Parathyroid adenoma (tissue), 2 donors: ENCODE results near the gene ABHD11.

Source experiments
- H2AFZ ChIP-seq: fragments of 300-600 bp; sonication (generic); one replicate; pipeline ENCODE4 v1.7.0; 2017; ENCODE audit warnings: antibody characterized with exemption, mild to moderate bottlenecking
- H3K27ac ChIP-seq: fragments of 300-600 bp; sonication (generic); one replicate; pipeline ENCODE4 v1.7.0; 2017
- H3K27me3 ChIP-seq: fragments of 300-600 bp; sonication (generic); one replicate; pipeline ENCODE4 v1.7.0; 2017; ENCODE audit warnings: low read length; ENCODE audit not compliant: control insufficient read depth, insufficient read depth
- H3K36me3 ChIP-seq: fragments of 300-600 bp; sonication (generic); one replicate; pipeline ENCODE4 v1.7.0; 2017; ENCODE audit warnings: low read length; ENCODE audit not compliant: control insufficient read depth, insufficient read depth
- H3K4me1 ChIP-seq: fragments of 300-600 bp; sonication (generic); one replicate; pipeline ENCODE4 v1.7.0; 2017; ENCODE audit warnings: control low read depth
- H3K4me2 ChIP-seq: fragments of 300-600 bp; sonication (generic); one replicate; pipeline ENCODE4 v1.7.0; 2017; ENCODE audit warnings: low read length
- H3K4me3 ChIP-seq: fragments of 300-600 bp; sonication (generic); one replicate; pipeline ENCODE4 v1.7.0; 2017; ENCODE audit warnings: low read depth, low read length
- H3K79me2 ChIP-seq: fragments of 300-600 bp; sonication (generic); one replicate; pipeline ENCODE4 v1.7.0; 2017; ENCODE audit warnings: control low read depth
- H3K9ac ChIP-seq: fragments of 300-600 bp; sonication (generic); one replicate; pipeline ENCODE4 v1.7.0; 2017; ENCODE audit warnings: mild to moderate bottlenecking
- H3K9me3 ChIP-seq: fragments of 300-600 bp; sonication (generic); one replicate; pipeline ENCODE4 v1.7.0; 2017; ENCODE audit warnings: low read length; ENCODE audit not compliant: control insufficient read depth
- CTCF ChIP-seq: fragments of 300-600 bp; sonication (generic); IDR thresholded peaks from one replicate; pipeline ENCODE4 v1.7.0; 2017; ENCODE audit warnings: antibody characterized with exemption, mild to moderate bottlenecking
- donor health status: primary hyperparathyroidism.

The ABHD11 gene

GRCh38 chr7:73774923-73775322 is 36.3 kb upstream of the ABHD11 start:
- Histone ChIP-seq H3K27ac (no peak overlapping the region), H3K4me3 (no peak overlapping the region), H3K79me2 (no peaks in the 10 kb centered on the region), H3K36me3 (no peaks in the 10 kb centered on the region), H3K27me3 (no peaks in the 10 kb centered on the region), H2AFZ (no peak overlapping the region), H3K4me2 (no peak overlapping the region), H3K4me1 (no peaks in the 10 kb centered on the region), H3K9me3 (no peaks in the 10 kb centered on the region), H3K9ac (no peak overlapping the region)
- TF ChIP-seq CTCF = no peak

GRCh38 chr7:73773700-73774517 is 35.3 kb upstream of the ABHD11 start:
- no peak for TF ChIP-seq CTCF
- Histone ChIP-seq H2AFZ (no peak overlapping the region), H3K27ac (no peak overlapping the region), H3K79me2 (no peaks in the 10 kb centered on the region), H3K9ac (no peak overlapping the region), H3K27me3 (no peaks in the 10 kb centered on the region), H3K9me3 (no peaks in the 10 kb centered on the region), H3K4me2 (no peak overlapping the region), H3K4me3 (no peak overlapping the region), H3K4me1 (no peaks in the 10 kb centered on the region), H3K36me3 (no peaks in the 10 kb centered on the region)

- peak overlapping the region; percentile 83 for H2AFZ ChIP-seq
- H3K36me3 ChIP-seq = no peaks in the 10 kb centered on the region
- H3K9me3 ChIP-seq = no peaks in the 10 kb centered on the region
- peak overlapping the region; percentile 74 for H3K4me3 ChIP-seq
- no peaks in the 10 kb centered on the region for H3K4me1 ChIP-seq
- TF ChIP-seq CTCF = no peak
- H3K9ac ChIP-seq = no peak overlapping the region
- H3K27me3 ChIP-seq = no peaks in the 10 kb centered on the region
- no peak overlapping the region for H3K27ac ChIP-seq
- peak overlapping the region; percentile 91 for H3K4me2 ChIP-seq
- H3K79me2 ChIP-seq = no peaks in the 10 kb centered on the region
Observed at GRCh38 chr7:73770860-73771670, 32.5 kb upstream of the ABHD11 start.

- peak within 1 kb of the TSS; percentile 91 for H3K4me2 ChIP-seq
- peak within 1 kb of the TSS; percentile 83 for H2AFZ ChIP-seq
- H3K79me2 ChIP-seq = no peaks in the 10 kb centered on the region
- H3K27ac ChIP-seq = no peak within 1 kb of the TSS
- no peaks in the 10 kb centered on the region for H3K4me1 ChIP-seq
- no peaks in the 10 kb centered on the region for H3K36me3 ChIP-seq
- no peak within 1 kb of the TSS for H3K9ac ChIP-seq
- no peaks in the 10 kb centered on the region for H3K9me3 ChIP-seq
- no peaks in the 10 kb centered on the region for H3K27me3 ChIP-seq
- H3K4me3 ChIP-seq = peak within 1 kb of the TSS; percentile 74
- TF ChIP-seq CTCF = no peak
Observed at GRCh38 chr7:73770002-73770859, 31.6 kb upstream of the ABHD11 start, which contains the start of gene CLDN3. CLDN3 (minus strand) TSS chr7:73770270; CDS start chr7:73770049, 221 bp downstream.
